GM21619 (cell line): Measurements from ENCODE around the gene ERBB2.

ENCODE experiments used
- ATAC-seq: cut with Tn5 transposase; IDR thresholded peaks from one replicate; pipeline ENCODE4 v1.9.1; 2021; ENCODE audit not compliant: unreplicated experiment

Gene ERBB2

GRCh38 chr17:39665642-39666224 lies 34.1 kb upstream of the ERBB2 start:
- no peak for ATAC-seq

GRCh38 chr17:39666231-39666600 lies 33.6 kb upstream of the ERBB2 start:
- ATAC-seq: no peak

DNA sequence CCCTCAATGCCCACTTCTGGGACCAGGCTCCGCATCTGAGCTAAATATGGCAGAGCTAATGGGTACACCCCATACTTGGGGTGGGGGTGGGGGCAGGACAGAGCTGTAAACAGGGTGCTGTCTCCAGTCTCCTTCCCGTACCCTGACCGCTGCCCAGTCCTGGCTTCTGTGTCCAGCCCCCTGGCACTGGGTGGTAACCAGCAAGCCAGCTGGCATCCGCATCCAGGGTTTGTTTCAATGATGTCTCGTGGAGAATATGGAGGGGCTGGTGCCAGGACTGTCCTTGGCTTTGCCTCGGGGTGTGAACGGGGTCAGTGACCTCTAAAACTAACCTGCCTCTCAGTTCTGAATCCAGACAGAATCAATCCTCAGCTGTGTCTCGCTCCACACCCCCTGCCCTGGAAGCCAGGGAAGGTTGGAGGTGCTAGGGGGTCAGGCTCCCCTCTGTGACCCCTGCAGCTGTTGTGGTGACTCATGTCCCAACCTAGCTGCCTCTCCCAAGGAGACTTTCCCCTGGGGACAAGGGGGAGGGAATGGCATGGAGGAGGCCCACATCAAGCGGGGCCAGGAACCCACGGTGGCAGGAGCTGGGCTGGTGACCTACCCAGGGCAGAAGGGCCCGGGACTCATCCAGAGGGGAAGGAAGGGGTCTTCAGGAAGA lies 33.1 kb upstream of the ERBB2 start:
- no peak for ATAC-seq

- ATAC-seq: no peak
These were observed 32.5 kb upstream of the ERBB2 start for GRCh38 chr17:39667262-39667944.

GRCh38 chr17:39667945-39668924 lies 31.6 kb upstream of the ERBB2 start, which contains the start of gene PNMT:
PNMT (plus strand) TSS chr17:39668453; CDS start chr17:39668476, 23 bp downstream.
- no peak for ATAC-seq

DNA sequence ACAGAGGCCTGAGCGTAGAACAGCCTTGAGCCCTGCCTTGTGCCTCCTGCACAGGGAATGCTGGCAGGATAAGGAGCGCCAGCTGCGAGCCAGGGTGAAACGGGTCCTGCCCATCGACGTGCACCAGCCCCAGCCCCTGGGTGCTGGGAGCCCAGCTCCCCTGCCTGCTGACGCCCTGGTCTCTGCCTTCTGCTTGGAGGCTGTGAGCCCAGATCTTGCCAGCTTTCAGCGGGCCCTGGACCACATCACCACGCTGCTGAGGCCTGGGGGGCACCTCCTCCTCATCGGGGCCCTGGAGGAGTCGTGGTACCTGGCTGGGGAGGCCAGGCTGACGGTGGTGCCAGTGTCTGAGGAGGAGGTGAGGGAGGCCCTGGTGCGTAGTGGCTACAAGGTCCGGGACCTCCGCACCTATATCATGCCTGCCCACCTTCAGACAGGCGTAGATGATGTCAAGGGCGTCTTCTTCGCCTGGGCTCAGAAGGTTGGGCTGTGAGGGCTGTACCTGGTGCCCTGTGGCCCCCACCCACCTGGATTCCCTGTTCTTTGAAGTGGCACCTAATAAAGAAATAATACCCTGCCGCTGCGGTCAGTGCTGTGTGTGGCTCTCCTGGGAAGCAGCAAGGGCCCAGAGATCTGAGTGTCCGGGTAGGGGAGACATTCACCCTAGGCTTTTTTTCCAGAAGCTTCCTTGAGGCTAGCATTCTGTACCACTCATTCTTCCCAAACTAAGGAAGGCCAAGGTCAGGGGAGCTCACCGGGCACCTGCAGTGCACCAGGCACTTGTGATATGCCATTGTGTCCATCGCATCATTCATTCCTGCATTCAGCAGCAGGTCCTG lies 29.7 kb upstream of the ERBB2 start:
- no peak for ATAC-seq

GRCh38 chr17:39670746-39671145 lies 29.1 kb upstream of the ERBB2 start:
- ATAC-seq: no peak

DNA sequence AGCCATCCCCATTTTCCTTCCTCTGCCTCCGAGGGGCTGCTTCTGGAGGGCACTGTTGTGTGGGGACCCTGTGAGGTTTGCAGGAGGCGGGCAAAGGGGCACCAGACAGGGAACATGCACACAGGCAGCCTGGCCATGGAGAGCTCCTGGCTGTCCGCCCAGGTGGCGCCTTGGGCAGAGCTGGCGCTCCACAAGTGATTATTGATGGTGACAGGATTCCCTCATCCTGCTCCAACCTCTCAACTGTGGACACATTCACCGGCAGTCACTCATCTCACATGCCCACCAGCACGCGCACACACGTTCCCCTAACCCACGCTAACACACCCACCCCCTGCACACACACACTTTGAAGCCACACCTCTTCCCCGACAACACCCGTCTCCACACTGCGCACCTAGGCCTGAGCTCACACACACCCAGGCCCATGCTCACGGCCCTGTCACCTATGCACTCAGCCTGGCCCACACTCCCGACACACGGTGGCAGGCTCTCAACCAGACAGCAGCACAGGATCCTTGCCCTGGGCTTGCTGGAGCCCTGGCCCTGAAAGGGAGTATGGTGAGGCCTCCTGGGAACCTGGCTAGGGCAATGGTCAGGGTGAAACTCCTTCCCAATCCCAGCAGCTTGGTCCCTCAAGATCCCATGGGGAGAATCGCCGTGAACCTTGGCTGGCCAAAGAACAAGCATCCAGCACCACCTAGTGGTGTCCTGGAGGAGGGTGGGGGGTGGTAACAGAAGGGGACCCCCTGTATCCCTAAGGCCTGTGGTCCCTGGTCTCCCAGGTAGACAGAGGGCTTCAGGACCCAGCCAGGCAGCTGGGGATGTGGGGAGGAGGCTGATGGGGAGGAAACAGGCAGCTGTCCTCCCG lies 28.0 kb upstream of the ERBB2 start:
- ATAC-seq: no peak

DNA sequence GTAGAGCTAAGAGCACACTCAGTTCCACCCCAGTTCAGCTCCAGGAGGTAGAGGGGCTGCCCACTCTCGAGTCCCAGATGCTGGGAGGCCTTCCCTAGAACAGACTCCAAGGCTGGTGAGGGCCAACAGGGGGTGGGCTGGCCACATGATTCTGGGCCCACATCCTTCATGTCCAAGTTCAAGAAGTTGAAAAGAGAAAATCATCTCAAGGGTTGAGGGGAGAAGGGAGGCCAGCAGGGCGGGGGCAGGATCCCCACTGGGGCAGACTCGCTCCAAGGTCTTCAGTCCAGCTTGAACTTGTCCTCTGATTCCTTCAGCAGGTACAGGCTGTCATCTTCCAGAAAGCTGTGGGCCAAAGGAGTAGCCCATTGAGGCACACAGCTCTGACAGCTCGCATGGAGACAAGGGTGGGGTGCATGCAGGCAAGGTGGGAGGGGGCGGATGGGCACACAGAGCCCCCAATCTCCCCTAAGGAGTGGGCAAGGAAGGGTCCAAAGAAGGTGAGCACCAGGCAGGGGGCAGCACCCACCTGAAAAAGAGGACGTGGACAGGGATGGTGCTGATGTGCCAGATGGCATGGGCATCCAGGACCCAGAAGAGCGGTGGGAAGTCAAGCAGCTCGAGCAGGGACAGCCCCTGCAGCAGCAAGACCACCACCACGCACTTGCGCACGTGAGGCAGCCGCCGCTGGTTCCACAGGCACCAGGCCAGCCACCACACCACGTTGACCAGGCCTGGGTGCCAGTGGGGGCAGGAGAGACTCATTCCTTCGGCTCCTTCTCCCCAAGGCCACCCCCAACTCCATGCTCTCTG lies 27.1 kb upstream of the ERBB2 start:
- no peak for ATAC-seq

DNA sequence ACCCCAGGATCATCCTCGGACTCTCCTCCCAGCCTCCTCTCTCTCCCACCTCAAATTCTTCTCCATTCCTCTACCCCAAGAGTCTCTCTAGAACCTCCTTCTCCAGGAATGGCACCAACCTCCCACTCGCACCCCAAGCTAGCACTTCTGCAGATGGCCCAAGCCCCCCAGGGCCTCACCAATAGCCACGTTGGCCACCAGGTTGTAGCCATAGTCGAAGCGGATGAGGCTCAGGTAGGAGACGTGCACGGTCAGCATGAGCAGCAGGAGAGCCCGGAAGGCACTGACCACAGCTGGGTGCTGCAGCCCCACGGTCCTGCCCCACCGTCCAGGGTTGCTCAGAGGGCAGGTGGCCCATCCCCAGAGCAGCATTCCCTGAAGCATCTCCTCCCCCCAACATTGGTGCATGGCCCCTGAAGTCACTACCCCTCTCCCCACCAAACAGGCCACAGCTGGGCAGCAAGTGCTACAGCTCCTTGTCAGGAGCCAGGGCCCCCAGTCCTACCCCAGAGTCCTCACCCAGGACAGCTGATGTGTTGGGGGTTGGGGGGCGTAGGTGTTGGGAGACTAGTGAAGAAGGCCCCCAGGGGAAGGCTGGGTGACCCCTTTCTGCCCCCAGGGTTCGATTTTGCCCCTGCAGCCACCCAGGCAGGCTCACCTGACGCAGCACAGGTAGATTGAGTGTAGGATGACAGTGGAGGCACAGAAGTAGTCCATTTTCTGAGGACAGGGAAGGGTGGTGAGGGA lies 26.4 kb upstream of the ERBB2 start:
- no peak for ATAC-seq

GRCh38 chr17:39674179-39674578 lies 25.7 kb upstream of the ERBB2 start:
- ATAC-seq: no peak

DNA sequence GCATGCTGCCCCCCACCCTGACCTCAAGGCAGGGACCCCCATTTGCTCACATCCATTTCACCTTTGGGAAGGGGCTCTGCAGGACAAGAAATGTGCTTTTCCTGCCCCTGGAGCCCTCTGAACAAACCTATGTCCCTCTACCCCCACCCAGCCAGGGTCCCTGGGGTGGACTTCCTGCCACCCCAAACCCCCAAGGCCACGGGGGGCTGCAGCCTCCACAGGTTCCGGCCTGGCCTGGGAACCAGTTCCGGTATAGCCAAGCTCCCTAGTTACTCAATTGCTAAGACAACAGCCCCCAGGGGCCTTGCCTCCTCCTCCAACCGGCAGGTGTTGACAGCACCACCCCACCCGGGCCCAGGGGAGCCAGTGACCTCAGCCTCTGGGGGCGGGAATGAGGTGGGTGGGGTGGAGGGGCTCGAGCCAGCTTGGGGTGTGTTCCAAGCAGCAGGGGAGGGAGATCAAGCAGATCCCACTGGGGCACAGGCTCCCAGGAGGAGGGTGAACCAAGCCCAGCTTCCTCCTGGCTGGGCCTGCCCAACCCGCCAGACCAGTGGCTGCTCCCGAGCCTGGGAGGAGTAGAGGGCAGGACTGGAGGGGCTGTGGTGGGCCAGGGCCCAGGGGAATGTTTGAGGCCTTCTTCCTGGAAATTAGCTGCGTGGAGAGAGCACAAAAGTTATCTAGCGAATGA lies 25.0 kb upstream of the ERBB2 start:
- peak; percentile 43 for ATAC-seq

GRCh38 chr17:39675390-39676082 lies 24.3 kb upstream of the ERBB2 start:
- ATAC-seq: no peak

GRCh38 chr17:39676198-39676819 lies 23.6 kb upstream of the ERBB2 start:
- ATAC-seq: no peak

DNA sequence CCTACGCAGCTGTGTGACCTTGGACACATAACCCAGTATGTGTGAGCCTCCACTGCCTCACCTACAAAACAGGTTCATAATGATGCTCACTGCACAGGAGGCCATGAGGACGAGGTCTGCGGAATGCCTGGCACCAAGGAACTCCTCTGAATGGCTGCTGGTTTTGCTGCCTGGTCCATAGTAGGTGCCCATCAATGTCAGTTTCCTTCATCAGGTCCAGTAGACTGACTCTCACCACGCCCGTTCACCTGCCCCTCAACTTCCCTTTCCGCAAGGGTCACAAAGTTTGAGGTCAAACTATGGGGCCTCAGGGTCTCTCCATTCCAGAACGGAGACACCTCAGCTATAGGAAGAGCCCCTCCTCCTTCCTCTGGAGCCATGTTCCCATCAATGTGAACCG lies 22.8 kb upstream of the ERBB2 start:
- no peak for ATAC-seq
